C4-2B (cell line): ENCODE data around the gene OR4K2.

Experiments used
- ZFX ChIP-seq: fragments of 450-650 bp; IDR thresholded peaks from 2 replicates; pipeline ENCODE4 v1.6.1; 2017
- TF ChIP-seq, protein P1 (sequence below): fragments of 450-650 bp; conservative IDR thresholded peaks from 2 replicates; pipeline ENCODE4 v1.5.1; 2017; ENCODE audit warnings: mild to moderate bottlenecking

GRCh38 chr14:19828314-19828713, 46.6 kb upstream of the OR4K2 start:
- TF ChIP-seq, protein P1, sequence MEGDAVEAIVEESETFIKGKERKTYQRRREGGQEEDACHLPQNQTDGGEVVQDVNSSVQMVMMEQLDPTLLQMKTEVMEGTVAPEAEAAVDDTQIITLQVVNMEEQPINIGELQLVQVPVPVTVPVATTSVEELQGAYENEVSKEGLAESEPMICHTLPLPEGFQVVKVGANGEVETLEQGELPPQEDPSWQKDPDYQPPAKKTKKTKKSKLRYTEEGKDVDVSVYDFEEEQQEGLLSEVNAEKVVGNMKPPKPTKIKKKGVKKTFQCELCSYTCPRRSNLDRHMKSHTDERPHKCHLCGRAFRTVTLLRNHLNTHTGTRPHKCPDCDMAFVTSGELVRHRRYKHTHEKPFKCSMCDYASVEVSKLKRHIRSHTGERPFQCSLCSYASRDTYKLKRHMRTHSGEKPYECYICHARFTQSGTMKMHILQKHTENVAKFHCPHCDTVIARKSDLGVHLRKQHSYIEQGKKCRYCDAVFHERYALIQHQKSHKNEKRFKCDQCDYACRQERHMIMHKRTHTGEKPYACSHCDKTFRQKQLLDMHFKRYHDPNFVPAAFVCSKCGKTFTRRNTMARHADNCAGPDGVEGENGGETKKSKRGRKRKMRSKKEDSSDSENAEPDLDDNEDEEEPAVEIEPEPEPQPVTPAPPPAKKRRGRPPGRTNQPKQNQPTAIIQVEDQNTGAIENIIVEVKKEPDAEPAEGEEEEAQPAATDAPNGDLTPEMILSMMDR, result no peak
- no peak for TF ChIP-seq ZFX
